H1 (cell line): ENCODE results near the gene NUMB. TPM values are rescaled to one million over a fixed set of nuclear protein-coding genes. Genes with fewer than 3 reads are reported as not detected.

Experiments
- ASH2L ChIP-seq: fragments of 200-600, 300-600 bp; sonication (generic); IDR thresholded peaks from one replicate; pipeline ENCODE4 v1.7.1; 2017; ENCODE audit warnings: low read length
- CBX5 ChIP-seq: fragments of 300-800, 300-1000 bp; sonication (generic); IDR thresholded peaks from 2 replicates; pipeline ENCODE4 v1.7.1; 2016; ENCODE audit warnings: antibody characterized with exemption, low read length, low read depth
- CEBPB ChIP-seq: IDR thresholded peaks from 2 replicates; pipeline ENCODE4 v1.6.1; 2012; ENCODE audit warnings: low read depth, low read length
- CHD2 ChIP-seq: IDR thresholded peaks from 2 replicates; pipeline ENCODE4 v1.6.1; 2012; ENCODE audit warnings: low read length, improper control_type of control experiment
- GABPA ChIP-seq: IDR thresholded peaks from 2 replicates; pipeline ENCODE4 v1.6.1; 2011; ENCODE audit warnings: mild to moderate bottlenecking, low read length, moderate library complexity, borderline replicate concordance; ENCODE audit not compliant: insufficient read depth
- POU5F1 ChIP-seq: IDR thresholded peaks from 2 replicates; pipeline ENCODE4 v1.6.1; 2011; ENCODE audit warnings: low read depth, mild to moderate bottlenecking, low read length, moderate library complexity
- SP2 ChIP-seq: IDR thresholded peaks from 2 replicates; pipeline ENCODE4 v1.6.1; 2012; ENCODE audit warnings: mild to moderate bottlenecking, low read length, inconsistent platforms
- TAF1 ChIP-seq: IDR thresholded peaks from 2 replicates; pipeline ENCODE4 v1.6.1; 2011; ENCODE audit warnings: mild to moderate bottlenecking, low read depth, low read length
- TCF12 ChIP-seq: IDR thresholded peaks from 2 replicates; pipeline ENCODE4 v1.6.1; 2011; ENCODE audit warnings: low read depth, mild to moderate bottlenecking, low read length
- polyA plus RNA-seq, 7 experiments: library from polyadenylated mRNA; depleted of rRNA in 3 of 7; stranded (reverse) in 5 of 7; unstranded in 2 of 7; fragments of >200 nt in 5 of 7; fragments of 200-250 nt in 2 of 7; gene quantifications; 1 replicate in 5 of 7; 2 replicates in 1 of 7; 4 replicates in 1 of 7; pipeline versions ENCODE4 v1.2.1 to v1.2.3, GENCODE V29; 2011 to 2013; ENCODE audit warnings: missing spikeins in 2 of 7, mixed read lengths in 2 of 7
- total RNA-seq: library from RNA; stranded (reverse); fragmentation: NEBNext Ultra II Directional; extraction: Animal tissue kit (Norgen Biotek cat#: 25700); gene quantifications from 2 replicates; pipeline ENCODE4 v1.2.1, GENCODE V29; 2021
- TF ChIP-seq, protein P1 (sequence below): fragments of 300-600 bp; sonication (generic); IDR thresholded peaks from 2 replicates; pipeline ENCODE4 v1.7.1; 2012; ENCODE audit warnings: low read length, moderate library complexity, mild to moderate bottlenecking, inconsistent platforms; ENCODE audit not compliant: insufficient replicate concordance

NUMB gene
- total and polyA plus RNA-seq, 2 of the 8 experiments (the other 6 are each of a cell fraction or from before 2014, with no cell fraction given), result 54.3 to 78.1 TPM

DNA sequence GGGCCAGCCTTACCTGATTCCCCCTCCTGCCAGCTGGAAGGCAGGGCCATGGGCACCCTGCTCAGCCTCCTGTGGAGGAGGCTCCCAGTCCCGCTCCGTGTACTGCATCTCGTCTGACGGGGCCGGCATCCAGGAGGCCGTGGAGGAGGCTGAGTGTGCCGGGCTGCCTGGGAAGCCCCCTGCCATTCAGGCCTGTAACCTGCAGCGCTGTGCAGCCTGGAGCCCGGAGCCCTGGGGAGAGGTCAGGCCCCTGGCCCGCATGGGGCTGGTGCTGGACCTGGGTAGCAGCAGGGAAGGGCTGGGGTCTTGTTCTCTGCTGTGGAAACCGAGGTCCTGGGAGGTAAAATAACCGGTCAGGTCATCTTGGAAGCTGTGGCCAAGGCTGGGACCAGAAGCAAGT lies 204.6 kb downstream of the NUMB start (continued):
- TF ChIP-seq, protein P1, sequence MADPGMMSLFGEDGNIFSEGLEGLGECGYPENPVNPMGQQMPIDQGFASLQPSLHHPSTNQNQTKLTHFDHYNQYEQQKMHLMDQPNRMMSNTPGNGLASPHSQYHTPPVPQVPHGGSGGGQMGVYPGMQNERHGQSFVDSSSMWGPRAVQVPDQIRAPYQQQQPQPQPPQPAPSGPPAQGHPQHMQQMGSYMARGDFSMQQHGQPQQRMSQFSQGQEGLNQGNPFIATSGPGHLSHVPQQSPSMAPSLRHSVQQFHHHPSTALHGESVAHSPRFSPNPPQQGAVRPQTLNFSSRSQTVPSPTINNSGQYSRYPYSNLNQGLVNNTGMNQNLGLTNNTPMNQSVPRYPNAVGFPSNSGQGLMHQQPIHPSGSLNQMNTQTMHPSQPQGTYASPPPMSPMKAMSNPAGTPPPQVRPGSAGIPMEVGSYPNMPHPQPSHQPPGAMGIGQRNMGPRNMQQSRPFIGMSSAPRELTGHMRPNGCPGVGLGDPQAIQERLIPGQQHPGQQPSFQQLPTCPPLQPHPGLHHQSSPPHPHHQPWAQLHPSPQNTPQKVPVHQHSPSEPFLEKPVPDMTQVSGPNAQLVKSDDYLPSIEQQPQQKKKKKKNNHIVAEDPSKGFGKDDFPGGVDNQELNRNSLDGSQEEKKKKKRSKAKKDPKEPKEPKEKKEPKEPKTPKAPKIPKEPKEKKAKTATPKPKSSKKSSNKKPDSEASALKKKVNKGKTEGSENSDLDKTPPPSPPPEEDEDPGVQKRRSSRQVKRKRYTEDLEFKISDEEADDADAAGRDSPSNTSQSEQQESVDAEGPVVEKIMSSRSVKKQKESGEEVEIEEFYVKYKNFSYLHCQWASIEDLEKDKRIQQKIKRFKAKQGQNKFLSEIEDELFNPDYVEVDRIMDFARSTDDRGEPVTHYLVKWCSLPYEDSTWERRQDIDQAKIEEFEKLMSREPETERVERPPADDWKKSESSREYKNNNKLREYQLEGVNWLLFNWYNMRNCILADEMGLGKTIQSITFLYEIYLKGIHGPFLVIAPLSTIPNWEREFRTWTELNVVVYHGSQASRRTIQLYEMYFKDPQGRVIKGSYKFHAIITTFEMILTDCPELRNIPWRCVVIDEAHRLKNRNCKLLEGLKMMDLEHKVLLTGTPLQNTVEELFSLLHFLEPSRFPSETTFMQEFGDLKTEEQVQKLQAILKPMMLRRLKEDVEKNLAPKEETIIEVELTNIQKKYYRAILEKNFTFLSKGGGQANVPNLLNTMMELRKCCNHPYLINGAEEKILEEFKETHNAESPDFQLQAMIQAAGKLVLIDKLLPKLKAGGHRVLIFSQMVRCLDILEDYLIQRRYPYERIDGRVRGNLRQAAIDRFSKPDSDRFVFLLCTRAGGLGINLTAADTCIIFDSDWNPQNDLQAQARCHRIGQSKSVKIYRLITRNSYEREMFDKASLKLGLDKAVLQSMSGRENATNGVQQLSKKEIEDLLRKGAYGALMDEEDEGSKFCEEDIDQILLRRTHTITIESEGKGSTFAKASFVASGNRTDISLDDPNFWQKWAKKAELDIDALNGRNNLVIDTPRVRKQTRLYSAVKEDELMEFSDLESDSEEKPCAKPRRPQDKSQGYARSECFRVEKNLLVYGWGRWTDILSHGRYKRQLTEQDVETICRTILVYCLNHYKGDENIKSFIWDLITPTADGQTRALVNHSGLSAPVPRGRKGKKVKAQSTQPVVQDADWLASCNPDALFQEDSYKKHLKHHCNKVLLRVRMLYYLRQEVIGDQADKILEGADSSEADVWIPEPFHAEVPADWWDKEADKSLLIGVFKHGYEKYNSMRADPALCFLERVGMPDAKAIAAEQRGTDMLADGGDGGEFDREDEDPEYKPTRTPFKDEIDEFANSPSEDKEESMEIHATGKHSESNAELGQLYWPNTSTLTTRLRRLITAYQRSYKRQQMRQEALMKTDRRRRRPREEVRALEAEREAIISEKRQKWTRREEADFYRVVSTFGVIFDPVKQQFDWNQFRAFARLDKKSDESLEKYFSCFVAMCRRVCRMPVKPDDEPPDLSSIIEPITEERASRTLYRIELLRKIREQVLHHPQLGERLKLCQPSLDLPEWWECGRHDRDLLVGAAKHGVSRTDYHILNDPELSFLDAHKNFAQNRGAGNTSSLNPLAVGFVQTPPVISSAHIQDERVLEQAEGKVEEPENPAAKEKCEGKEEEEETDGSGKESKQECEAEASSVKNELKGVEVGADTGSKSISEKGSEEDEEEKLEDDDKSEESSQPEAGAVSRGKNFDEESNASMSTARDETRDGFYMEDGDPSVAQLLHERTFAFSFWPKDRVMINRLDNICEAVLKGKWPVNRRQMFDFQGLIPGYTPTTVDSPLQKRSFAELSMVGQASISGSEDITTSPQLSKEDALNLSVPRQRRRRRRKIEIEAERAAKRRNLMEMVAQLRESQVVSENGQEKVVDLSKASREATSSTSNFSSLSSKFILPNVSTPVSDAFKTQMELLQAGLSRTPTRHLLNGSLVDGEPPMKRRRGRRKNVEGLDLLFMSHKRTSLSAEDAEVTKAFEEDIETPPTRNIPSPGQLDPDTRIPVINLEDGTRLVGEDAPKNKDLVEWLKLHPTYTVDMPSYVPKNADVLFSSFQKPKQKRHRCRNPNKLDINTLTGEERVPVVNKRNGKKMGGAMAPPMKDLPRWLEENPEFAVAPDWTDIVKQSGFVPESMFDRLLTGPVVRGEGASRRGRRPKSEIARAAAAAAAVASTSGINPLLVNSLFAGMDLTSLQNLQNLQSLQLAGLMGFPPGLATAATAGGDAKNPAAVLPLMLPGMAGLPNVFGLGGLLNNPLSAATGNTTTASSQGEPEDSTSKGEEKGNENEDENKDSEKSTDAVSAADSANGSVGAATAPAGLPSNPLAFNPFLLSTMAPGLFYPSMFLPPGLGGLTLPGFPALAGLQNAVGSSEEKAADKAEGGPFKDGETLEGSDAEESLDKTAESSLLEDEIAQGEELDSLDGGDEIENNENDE, result no peak
- no peak for TF ChIP-seq ASH2L
- TF ChIP-seq CEBPB, result no peak
- TF ChIP-seq GABPA, result no peak
- TF ChIP-seq TCF12, result no peak
- TF ChIP-seq POU5F1, result no peak
- TF ChIP-seq CHD2, result no peak
- no peak for TF ChIP-seq SP2
- TF ChIP-seq TAF1, result no peak
- TF ChIP-seq CBX5, result no peak
